ENCODE measurements around the gene COL6A2. TPM values are rescaled to one million over a fixed set of nuclear protein-coding genes. Genes with fewer than 3 reads are reported as not detected.

Gene COL6A2
- polyA plus RNA-seq, 1 of the 3 experiments (the other 2 are of a cell fraction) = 108 TPM

GRCh38 chr21:46146856-46147255, 48.9 kb downstream of the COL6A2 start:
- no peak overlapping the region for H3K4me3 ChIP-seq (ENCODE audit: low read depth in 2 of 2, low read length in 1 of 2)
- peaks cover 0 to 10% of the 10 kb centered on the region in 2 experiments; a peak in 1 of 4 replicates for H3K4me1 ChIP-seq (ENCODE audit: control insufficient read depth in 1 of 2, insufficient read depth in 2 of 2, low read depth in 1 of 2, low read length in 1 of 2)
- H3K36me3 ChIP-seq (replicated peaks in 1 of 2; ENCODE audit: control insufficient read depth in 1 of 2, insufficient read depth in 2 of 2, low read length in 1 of 2) = no peaks in the 10 kb centered on the region
- TF ChIP-seq TEAD4 (IDR thresholded peaks at IDR 0.05; ENCODE audit: borderline replicate concordance, insufficient read depth) (no peak), RCOR1 (IDR thresholded peaks at IDR 0.05; ENCODE audit: low read length) (no peak), MXI1 (IDR thresholded peaks at IDR 0.05; ENCODE audit: low read depth, low read length) (no peak), EZH2phosphoT487 (IDR thresholded peaks at IDR 0.05; ENCODE audit: borderline replicate concordance, low read depth) (no peak), FOXM1 (IDR thresholded peaks at IDR 0.05; ENCODE audit: low read depth) (no peak), USF1 (IDR thresholded peaks at IDR 0.05; ENCODE audit: borderline replicate concordance, low read depth) (no peak), TCF12 (IDR thresholded peaks at IDR 0.05) (no peak), FOSL2 (IDR thresholded peaks at IDR 0.05; ENCODE audit: borderline replicate concordance, low read depth) (no peak), GATA2 (CRISPR knock-in tag; IDR thresholded peaks at IDR 0.05) (no peak), FOXJ3 (CRISPR knock-in tag; IDR thresholded peaks at IDR 0.05) (no peak), SIN3A (IDR thresholded peaks at IDR 0.05; ENCODE audit: borderline replicate concordance, low read depth, low read length) (no peak), NFIC (IDR thresholded peaks at IDR 0.05; ENCODE audit: borderline replicate concordance) (no peak), MEF2A (IDR thresholded peaks at IDR 0.05; ENCODE audit: borderline replicate concordance, low read depth) (no peak), REST (IDR thresholded peaks at IDR 0.05; ENCODE audit: low read depth, low read length) (no peak), POLR2AphosphoS5 (IDR thresholded peaks at IDR 0.05; ENCODE audit: low read depth, low read length) (no peak)
- TF ChIP-seq, protein P1, sequence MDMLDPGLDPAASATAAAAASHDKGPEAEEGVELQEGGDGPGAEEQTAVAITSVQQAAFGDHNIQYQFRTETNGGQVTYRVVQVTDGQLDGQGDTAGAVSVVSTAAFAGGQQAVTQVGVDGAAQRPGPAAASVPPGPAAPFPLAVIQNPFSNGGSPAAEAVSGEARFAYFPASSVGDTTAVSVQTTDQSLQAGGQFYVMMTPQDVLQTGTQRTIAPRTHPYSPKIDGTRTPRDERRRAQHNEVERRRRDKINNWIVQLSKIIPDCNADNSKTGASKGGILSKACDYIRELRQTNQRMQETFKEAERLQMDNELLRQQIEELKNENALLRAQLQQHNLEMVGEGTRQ (IDR thresholded peaks at IDR 0.05; ENCODE audit: borderline replicate concordance, low read depth, low read length) = no peak
- TF ChIP-seq, protein P2, sequence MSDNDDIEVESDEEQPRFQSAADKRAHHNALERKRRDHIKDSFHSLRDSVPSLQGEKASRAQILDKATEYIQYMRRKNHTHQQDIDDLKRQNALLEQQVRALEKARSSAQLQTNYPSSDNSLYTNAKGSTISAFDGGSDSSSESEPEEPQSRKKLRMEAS (IDR thresholded peaks at IDR 0.05; ENCODE audit: low read depth) = no peak
- no peak for DNase-seq
- no peaks in the 10 kb centered on the region for H4K20me1 ChIP-seq (ENCODE audit: insufficient read depth)
- no peaks in the 10 kb centered on the region for H3K27me3 ChIP-seq (ENCODE audit: insufficient read depth)
- H3K79me2 ChIP-seq (ENCODE audit: insufficient read depth) = no peaks in the 10 kb centered on the region
- H2AFZ ChIP-seq (ENCODE audit: low read depth) = no peak overlapping the region
- no peak overlapping the region for H3K4me2 ChIP-seq
- no peaks in the 10 kb centered on the region for H3F3A ChIP-seq (replicated peaks; ENCODE audit: insufficient read depth)
- no peak overlapping the region for H3K9ac ChIP-seq
- H3K9me3 ChIP-seq = no peaks in the 10 kb centered on the region
- ChIA-PET CTCF (interaction anchor here (0.9 to 1.3 kb wide), 4 partner anchors 15 to 83 kb away, joined by 3 to 4 read pairs (median 3); no protein-coding TSS in a partner anchor), POLR2A (no interaction called here)
- no peak overlapping the region; a peak in 1 of 4 replicates for H3K27ac ChIP-seq (ENCODE audit: low read depth in 2 of 2, low read length in 1 of 2)
- H3K9me2 ChIP-seq = no peaks in the 10 kb centered on the region
- WGBS (ENCODE audit: low lambda C conversion rate) = 85% methylated on average over 13 of the region's 14 CpGs

Data from SK-N-SH (cell line).